LoVo (cell line): ENCODE measurements around the gene ZFTA.

Experiments used
- DNase-seq: peaks from one replicate; pipeline ENCODE4 v3.0.0-alpha.2; 2016; ENCODE audit warnings: low spot score

ZFTA gene

DNA sequence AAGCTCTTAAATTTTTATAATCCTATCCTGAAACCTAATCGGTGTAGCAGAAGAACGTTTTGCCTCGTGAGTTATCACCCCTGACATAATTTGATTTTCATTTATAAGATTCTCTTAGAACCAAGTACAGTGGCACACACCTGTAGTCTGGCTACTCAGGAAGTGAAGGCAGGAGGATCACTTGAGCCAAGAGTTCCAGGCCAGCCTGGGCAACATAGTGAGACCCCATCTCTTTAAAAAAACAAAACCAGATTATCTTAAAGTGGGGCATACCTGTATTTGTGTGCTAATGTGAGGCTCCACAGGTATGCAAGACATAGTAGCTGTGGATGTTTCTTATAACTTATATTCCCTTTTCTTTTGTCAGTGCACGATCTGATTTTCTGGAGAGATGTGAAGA lies 19.0 kb downstream of the ZFTA start:
- no peak for DNase-seq

DNA sequence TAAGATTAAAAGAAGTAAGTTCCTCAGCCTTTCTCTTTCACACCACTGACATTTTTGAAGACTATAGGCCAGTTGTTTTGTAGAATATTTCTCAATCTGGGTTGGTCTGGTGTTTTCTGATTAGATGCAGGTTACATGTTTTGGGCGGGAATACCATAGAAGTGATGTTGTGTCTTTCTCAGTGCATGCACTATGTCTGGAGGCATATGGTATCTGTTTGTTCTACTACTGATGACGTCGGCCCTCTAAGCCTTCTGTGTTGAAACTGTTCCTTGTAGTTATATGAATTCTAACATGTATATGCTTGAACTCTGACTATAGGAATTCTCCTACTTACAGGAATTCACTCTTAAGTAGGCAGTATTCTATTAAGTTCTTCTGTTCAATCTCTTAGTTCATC lies 21.6 kb downstream of the ZFTA start:
- DNase-seq = no peak

DNA sequence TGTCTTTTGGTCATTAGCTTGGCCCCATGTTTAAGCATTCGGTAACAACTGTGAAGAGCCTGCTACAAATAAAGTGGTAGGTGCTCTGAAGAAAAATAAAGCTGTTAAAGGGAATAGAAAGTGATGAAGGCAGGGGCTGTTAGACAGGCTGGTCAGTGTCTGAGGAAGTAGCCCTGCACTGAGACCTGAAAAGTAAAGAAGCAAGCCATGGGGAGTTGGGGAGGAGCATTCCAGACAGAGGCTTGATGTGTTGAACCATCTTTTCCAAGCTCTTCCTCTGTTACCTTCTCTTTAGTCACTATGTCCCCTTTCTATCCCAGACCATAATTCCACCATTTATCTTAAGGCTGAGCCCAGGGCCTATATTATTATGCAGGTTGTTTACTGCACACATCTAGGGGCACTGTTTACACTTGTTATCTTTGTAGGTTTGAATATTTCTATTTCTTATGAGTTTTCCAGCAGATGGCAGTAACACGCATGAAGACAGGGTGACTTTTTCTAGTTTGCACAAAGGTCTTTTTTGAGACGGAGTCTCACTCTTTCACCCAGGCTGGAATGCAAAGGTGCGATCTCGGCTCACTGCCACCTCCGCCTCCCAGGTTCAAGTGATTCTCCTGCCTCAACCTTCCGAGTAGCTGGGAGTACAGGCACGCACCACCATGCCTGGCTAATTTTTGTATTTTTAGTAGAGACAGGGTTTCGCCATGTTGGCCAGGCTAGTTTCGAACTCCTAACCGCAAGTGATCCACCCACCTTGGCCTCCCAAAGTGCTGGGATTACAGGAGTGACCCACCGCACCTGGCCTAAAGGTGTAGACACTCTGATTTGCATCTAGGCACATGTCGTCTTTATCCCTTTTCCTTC lies 23.0 kb downstream of the ZFTA start:
- no peak for DNase-seq

GRCh38 chr11:63738720-63739360 lies 29.7 kb downstream of the ZFTA start:
- DNase-seq = peak; percentile 79

- no peak for DNase-seq
These were observed 30.9 kb downstream of the ZFTA start for GRCh38 chr11:63737718-63738117.

DNA sequence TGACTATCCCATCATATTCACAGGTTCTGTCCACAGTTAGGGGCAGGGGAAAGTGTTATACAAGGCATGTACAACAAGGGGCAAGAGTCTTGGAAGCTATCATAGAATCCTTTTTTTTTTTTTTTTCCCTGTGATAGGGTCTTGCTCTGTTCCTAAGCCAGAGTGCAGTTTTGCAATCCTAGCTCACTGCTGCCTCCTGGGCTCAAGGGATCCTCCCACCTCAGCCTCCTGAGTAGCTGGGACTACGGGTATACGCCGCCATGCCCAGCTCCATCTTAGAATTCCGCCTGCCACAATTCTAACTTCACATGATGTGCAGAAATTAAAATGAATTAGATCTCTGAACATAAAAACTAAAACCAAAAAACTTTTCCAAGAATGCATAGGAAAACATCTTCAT lies 31.7 kb downstream of the ZFTA start:
- no peak for DNase-seq

DNA sequence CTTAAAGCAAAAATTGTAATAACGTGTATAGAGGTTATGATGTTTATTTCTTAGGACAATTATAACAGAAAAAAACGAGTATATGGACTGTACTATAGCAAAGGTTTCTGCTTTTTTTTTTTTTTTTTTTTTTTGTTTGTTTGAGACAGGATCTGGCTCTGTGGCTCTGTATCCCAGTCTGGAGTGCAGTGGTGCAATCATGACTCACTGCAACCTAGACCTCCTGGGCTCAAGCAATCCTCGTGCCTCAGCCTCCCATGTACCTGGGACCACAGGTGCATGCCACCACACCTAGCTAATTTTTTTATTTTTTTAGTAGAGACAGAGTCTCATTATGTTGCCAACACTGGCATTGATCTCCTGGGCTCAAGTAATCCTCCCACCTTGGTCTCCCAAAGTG lies 39.2 kb downstream of the ZFTA start:
- no peak for DNase-seq

DNA sequence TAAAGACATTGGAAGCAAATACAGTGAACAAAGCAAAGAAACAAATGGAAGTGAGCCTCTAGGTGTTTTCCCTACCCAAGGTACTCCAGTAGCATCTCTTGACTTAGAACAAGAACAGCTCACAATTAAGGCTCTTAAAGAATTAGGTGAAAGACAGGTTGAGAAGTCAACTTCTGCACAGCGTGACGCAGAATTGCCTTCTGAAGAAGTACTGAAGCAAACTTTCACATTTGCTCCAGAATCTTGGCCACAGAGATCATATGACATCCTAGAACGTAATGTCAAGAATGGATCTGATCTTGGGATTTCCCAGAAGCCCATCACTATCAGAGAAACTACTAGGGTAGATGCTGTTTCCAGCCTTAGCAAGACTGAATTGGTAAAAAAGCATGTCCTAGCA lies 48.0 kb downstream of the ZFTA start:
- no peak for DNase-seq

DNA sequence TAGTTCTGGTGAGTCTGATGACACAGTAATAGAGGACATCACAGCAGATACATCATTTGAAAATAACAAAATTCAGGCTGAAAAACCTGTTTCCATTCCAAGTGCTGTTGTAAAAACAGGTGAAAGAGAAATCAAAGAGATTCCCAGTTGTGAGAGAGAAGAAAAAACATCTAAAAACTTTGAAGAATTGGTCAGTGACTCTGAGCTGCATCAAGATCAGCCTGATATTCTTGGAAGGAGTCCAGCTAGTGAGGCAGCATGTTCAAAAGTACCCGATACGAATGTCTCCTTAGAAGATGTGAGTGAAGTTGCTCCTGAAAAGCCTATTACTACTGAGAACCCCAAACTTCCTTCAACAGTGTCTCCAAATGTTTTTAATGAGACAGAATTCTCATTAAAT lies 48.6 kb downstream of the ZFTA start:
- DNase-seq = no peak

DNA sequence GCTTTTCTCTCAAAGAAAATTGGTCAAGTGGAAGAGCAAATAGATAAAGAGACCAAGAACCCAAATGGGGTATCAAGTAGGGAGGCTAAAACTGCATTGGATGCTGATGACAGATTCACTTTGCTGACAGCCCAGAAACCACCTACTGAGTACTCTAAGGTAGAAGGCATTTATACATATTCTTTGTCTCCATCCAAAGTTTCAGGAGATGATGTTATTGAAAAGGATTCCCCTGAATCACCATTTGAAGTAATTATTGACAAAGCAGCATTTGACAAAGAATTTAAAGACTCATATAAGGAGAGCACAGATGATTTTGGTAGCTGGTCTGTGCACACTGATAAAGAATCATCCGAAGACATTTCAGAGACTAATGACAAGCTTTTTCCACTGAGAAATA lies 49.6 kb downstream of the ZFTA start:
- no peak for DNase-seq
